IMR-90 (cell line): ENCODE results near the gene ZNF726. TPM values are rescaled to one million over a fixed set of nuclear protein-coding genes. Genes with fewer than 3 reads are reported as not detected.

Source experiments
- ATAC-seq: fragments of 200-7000 bp; cut with Tn5 transposase; 2 replicates; pipeline ENCODE4 v1.9.1; 2020; ENCODE audit warnings: low read depth, mild to moderate bottlenecking, moderate library complexity
- BruUV-seq: library from RNA; stranded (reverse); fragments of 400-500 nt; replicated peaks from 2 replicates; lab custom pipeline; 2021; lab: Mats Ljungman, UMichigan
- CTCF ChIA-PET: fragments of 300-600 bp; formaldehyde crosslinking; extraction: SDS; loops from one replicate; lab custom pipeline; 2021; ENCODE audit warnings: antibody characterized with exemption; lab: Yijun Ruan, JAX
- POLR2A ChIA-PET: fragments of 300-600 bp; sonication (Branson Sonifier 250); formaldehyde crosslinking; loops from one replicate; lab custom pipeline; 2022; ENCODE audit warnings: antibody characterized with exemption; ENCODE audit not compliant: unreplicated experiment; lab: Charles Lee
- DNase-seq: peaks from one replicate; pipeline ENCODE4 v3.0.0; 2013
- H2AFZ ChIP-seq: replicated peaks from 2 replicates; pipeline ENCODE3; 2013; ENCODE audit warnings: low read length, mild to moderate bottlenecking; ENCODE audit not compliant: poor library complexity
- H2AK5ac ChIP-seq: 2 replicates; pipeline ENCODE4 v1.6.1; 2013; ENCODE audit warnings: low read depth, low read length, inconsistent platforms
- H2AK9ac ChIP-seq: replicated peaks from 2 replicates; pipeline ENCODE3; 2013; ENCODE audit warnings: mild to moderate bottlenecking, low read depth, low read length, moderate library complexity; ENCODE audit not compliant: poor library complexity
- H2BK120ac ChIP-seq: 2 replicates; pipeline ENCODE4 v1.6.1; 2013; ENCODE audit warnings: low read depth, low read length, inconsistent platforms
- H2BK15ac ChIP-seq: 3 replicates; pipeline ENCODE4 v1.6.1; 2013; ENCODE audit warnings: low read depth, low read length, inconsistent platforms
- H2BK20ac ChIP-seq: 2 replicates; pipeline ENCODE4 v1.6.1; 2013; ENCODE audit warnings: low read depth, mild to moderate bottlenecking, inconsistent platforms, low read length, moderate library complexity
- H2BK5ac ChIP-seq: 2 replicates; pipeline ENCODE4 v1.6.1; 2013; ENCODE audit warnings: mild to moderate bottlenecking, low read depth, low read length, inconsistent platforms; ENCODE audit not compliant: poor library complexity, severe bottlenecking
- H3K14ac ChIP-seq: replicated peaks from 2 replicates; pipeline ENCODE4 v1.6.1; 2013; ENCODE audit warnings: low read depth, low read length, inconsistent platforms
- H3K18ac ChIP-seq: 2 replicates; pipeline ENCODE4 v1.6.1; 2013; ENCODE audit warnings: low read depth, low read length, control low read depth
- H3K23ac ChIP-seq: 2 replicates; pipeline ENCODE4 v1.6.1; 2013; ENCODE audit warnings: low read depth, low read length, inconsistent platforms
- H3K27ac ChIP-seq: 2 replicates; pipeline ENCODE4 v1.5.1; 2013; ENCODE audit warnings: mild to moderate bottlenecking, control low read depth, low read length; ENCODE audit not compliant: insufficient read depth
- H3K27me3 ChIP-seq: 2 replicates; pipeline ENCODE4 v1.6.1; 2013; ENCODE audit warnings: low read length; ENCODE audit not compliant: control insufficient read depth, insufficient read depth
- H3K36me3 ChIP-seq: 2 replicates; pipeline ENCODE4 v1.6.1; 2013; ENCODE audit warnings: low read length, mixed read lengths; ENCODE audit not compliant: control insufficient read depth, insufficient read depth
- H3K4ac ChIP-seq: 2 replicates; pipeline ENCODE4 v1.6.1; 2013; ENCODE audit warnings: low read depth, low read length, inconsistent platforms
- H3K4me1 ChIP-seq: 2 replicates; pipeline ENCODE4 v1.6.1; 2013; ENCODE audit warnings: low read length, mixed read lengths; ENCODE audit not compliant: control insufficient read depth, insufficient read depth
- H3K4me2 ChIP-seq: 2 replicates; pipeline ENCODE4 v1.6.1; 2013; ENCODE audit warnings: low read depth, mild to moderate bottlenecking, control low read depth, low read length, moderate library complexity
- H3K4me3 ChIP-seq: 2 replicates; pipeline ENCODE4 v1.5.1; 2013; ENCODE audit warnings: low read depth, mild to moderate bottlenecking, control low read depth, low read length, moderate library complexity; ENCODE audit not compliant: insufficient read depth
- H3K56ac ChIP-seq: 2 replicates; pipeline ENCODE4 v1.6.1; 2013; ENCODE audit warnings: low read length, inconsistent platforms; ENCODE audit not compliant: insufficient read depth; ENCODE audit errors: extremely low read depth
- H3K79me1 ChIP-seq, 2 experiments: 2 replicates each; pipeline ENCODE4 v1.6.1; 2013; ENCODE audit warnings: low read length in 2 of 2, inconsistent platforms in 1 of 2, low read depth in 1 of 2
- H3K9ac ChIP-seq: 2 replicates; pipeline ENCODE4 v1.6.1; 2013; ENCODE audit warnings: low read depth, low read length, control low read depth
- H3K9me1 ChIP-seq: 2 replicates; pipeline ENCODE4 v1.6.1; 2013; ENCODE audit warnings: low read length, inconsistent platforms; ENCODE audit not compliant: insufficient read depth
- H3K9me3 ChIP-seq: 2 replicates; pipeline ENCODE4 v1.6.1; 2013; ENCODE audit warnings: low read length; ENCODE audit not compliant: control insufficient read depth, insufficient read depth
- H4K20me1 ChIP-seq: 2 replicates; pipeline ENCODE4 v1.6.1; 2013; ENCODE audit warnings: low read length, inconsistent platforms; ENCODE audit not compliant: insufficient read depth
- H4K5ac ChIP-seq: 2 replicates; pipeline ENCODE4 v1.6.1; 2013; ENCODE audit warnings: mild to moderate bottlenecking, low read depth, low read length, control low read depth
- H4K8ac ChIP-seq, 2 experiments: 2 replicates each; pipeline ENCODE4 v1.6.1; 2013; ENCODE audit warnings: low read depth in 2 of 2, low read length in 2 of 2, control low read depth in 1 of 2, inconsistent platforms in 1 of 2
- H4K91ac ChIP-seq: 2 replicates; pipeline ENCODE4 v1.6.1; 2013; ENCODE audit warnings: low read depth, low read length, inconsistent platforms; ENCODE audit not compliant: insufficient read depth
- BHLHE40 ChIP-seq: fragments of 150-350 bp; IDR thresholded peaks from 2 replicates; pipeline ENCODE4 v1.6.1; 2016; ENCODE audit warnings: mild to moderate bottlenecking, low read depth, low read length
- CEBPB ChIP-seq: IDR thresholded peaks from 2 replicates; pipeline ENCODE4 v1.6.1; 2012; ENCODE audit warnings: low read depth, low read length, improper control_type of control experiment
- CHD1 ChIP-seq: IDR thresholded peaks from 2 replicates; pipeline ENCODE4 v1.6.1; 2012; ENCODE audit warnings: low read depth, low read length, improper control_type of control experiment
- CTCF ChIP-seq: conservative IDR thresholded peaks from 2 replicates; pipeline ENCODE4 v1.5.1; 2012; ENCODE audit warnings: mild to moderate bottlenecking, low read depth, low read length, improper control_type of control experiment
- FOS ChIP-seq: fragments of 150-350 bp; IDR thresholded peaks from 2 replicates; pipeline ENCODE4 v1.6.1; 2016; ENCODE audit warnings: low read depth, low read length
- MAFK ChIP-seq: IDR thresholded peaks from 2 replicates; pipeline ENCODE4 v1.6.1; 2012; ENCODE audit warnings: low read depth, low read length, improper control_type of control experiment
- MAZ ChIP-seq: IDR thresholded peaks from 2 replicates; pipeline ENCODE4 v1.6.1; 2012; ENCODE audit warnings: low read depth, mild to moderate bottlenecking, low read length, improper control_type of control experiment, moderate library complexity, borderline replicate concordance
- MXI1 ChIP-seq: IDR thresholded peaks from 2 replicates; pipeline ENCODE4 v1.6.1; 2012; ENCODE audit warnings: low read depth, mild to moderate bottlenecking, low read length, moderate library complexity, borderline replicate concordance
- NFE2L2 ChIP-seq: fragments of 150-350 bp; IDR thresholded peaks from 2 replicates; pipeline ENCODE4 v1.6.1; 2016; ENCODE audit warnings: low read depth, mild to moderate bottlenecking, low read length
- POLR2A ChIP-seq: IDR thresholded peaks from 2 replicates; pipeline ENCODE4 v1.6.1; 2012; ENCODE audit warnings: mild to moderate bottlenecking, low read depth, low read length
- RAD21 ChIP-seq: IDR thresholded peaks from 2 replicates; pipeline ENCODE4 v1.6.1; 2012; ENCODE audit warnings: low read length, improper control_type of control experiment
- RCOR1 ChIP-seq: IDR thresholded peaks from 2 replicates; pipeline ENCODE4 v1.6.1; 2012; ENCODE audit warnings: mild to moderate bottlenecking, low read length, improper control_type of control experiment; ENCODE audit not compliant: insufficient replicate concordance
- RFX5 ChIP-seq: IDR thresholded peaks from 2 replicates; pipeline ENCODE4 v1.8.0; 2012; ENCODE audit warnings: low read depth, mild to moderate bottlenecking, low read length, moderate library complexity
- SMC3 ChIP-seq: fragments of 150-350 bp; IDR thresholded peaks from 2 replicates; pipeline ENCODE4 v1.6.1; 2016; ENCODE audit warnings: low read depth, mild to moderate bottlenecking, antibody characterized with exemption, low read length, moderate library complexity
- WGBS, 2 experiments: methylation state at CpG; one replicate each; pipeline versions ENCODE4 v1.1.5 to v1.1.7; 2013; ENCODE audit warnings: missing lambda C conversion rate in 2 of 2; ENCODE audit not compliant: insufficient read length in 1 of 2; ENCODE audit errors: extremely low coverage in 2 of 2; 5-methylcytosine and 5-hydroxymethylcytosine counted together
- dilution Hi-C: fragments of 300-500 bp; cut with HindIII; formaldehyde crosslinking; loops from one replicate; pipeline ENCODE4 v1.14.3; 2018; ENCODE audit warnings: low sequenced_read_pairs; ENCODE audit not compliant: unreplicated experiment
- in situ Hi-C: fragments of 300-500 bp; cut with MboI; formaldehyde crosslinking; loops from 3 replicates; pipeline ENCODE4 v1.14.3; 2019; ENCODE audit warnings: low sequenced_read_pairs, inconsistent platforms, mixed read lengths
- intact Hi-C: fragments of 100-400 bp; cut with micrococcal nuclease; formaldehyde crosslinking; loops from 2 replicates; pipeline ENCODE4 v1.10.0; 2022
- polyA plus RNA-seq, 3 experiments: library from polyadenylated mRNA; depleted of rRNA; stranded (reverse); fragments of >200 nt; gene quantifications; 2 replicates each; pipeline ENCODE4 v1.2.3, GENCODE V29; 2012; ENCODE audit warnings: low replicate concordance in 1 of 3
- total RNA-seq: library from RNA; depleted of rRNA; stranded (reverse); fragments of >200 nt; gene quantifications from 2 replicates; pipeline ENCODE4 v1.2.3, GENCODE V29; 2012
- TF ChIP-seq, protein P1 (sequence below): fragments of 150-350 bp; IDR thresholded peaks from 2 replicates; pipeline ENCODE4 v1.6.1; 2016; ENCODE audit warnings: low read depth, mild to moderate bottlenecking, low read length, moderate library complexity, borderline replicate concordance
- TF ChIP-seq, protein P2 (sequence below): fragments of 150-350 bp; IDR thresholded peaks from 2 replicates; pipeline ENCODE4 v1.6.1; 2017; ENCODE audit warnings: mild to moderate bottlenecking, antibody characterized with exemption, low read length, low read depth

ZNF726 gene
- total and polyA plus RNA-seq, 2 of the 4 experiments (the other 2 are of a cell fraction) = 1.2 to 2.0 TPM

DNA sequence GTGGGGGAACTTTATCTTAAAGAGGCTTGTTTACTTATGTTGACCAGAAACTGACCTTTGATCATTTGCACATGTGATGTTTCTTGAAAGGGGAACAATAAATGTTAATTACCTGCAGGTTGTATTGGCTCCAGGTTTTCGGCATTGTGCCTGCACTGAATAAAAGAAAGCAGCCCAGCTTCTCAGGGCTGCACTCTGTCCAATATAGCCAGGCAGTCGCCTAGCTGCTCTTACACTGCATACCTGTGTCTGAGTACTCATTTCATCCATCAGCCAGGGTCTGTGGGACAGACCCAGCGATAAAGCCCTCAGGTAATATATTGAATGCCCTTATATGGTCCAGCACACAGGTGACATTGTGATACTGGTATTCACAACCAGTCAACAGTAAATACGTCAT, 8.9 kb upstream of the ZNF726 start:
- H4K91ac ChIP-seq = no peak overlapping the region
- in situ Hi-C loops = no loop called here
- no peak overlapping the region for H3K27ac ChIP-seq
- peaks cover 2% of the 10 kb centered on the region; the same call in 1 of the 2 replicates for H3K9me3 ChIP-seq
- H2AK9ac ChIP-seq = no peak overlapping the region
- TF ChIP-seq BHLHE40 = no peak
- TF ChIP-seq RFX5 = no peak
- TF ChIP-seq MAFK = no peak
- no peak for TF ChIP-seq RCOR1
- no peak for TF ChIP-seq CEBPB
- TF ChIP-seq NFE2L2 = no peak
- TF ChIP-seq FOS = no peak
- TF ChIP-seq RAD21 = no peak
- TF ChIP-seq POLR2A = no peak
- no peak for TF ChIP-seq SMC3
- TF ChIP-seq MAZ = no peak
- no peak for TF ChIP-seq MXI1
- no peak for TF ChIP-seq CTCF
- TF ChIP-seq CHD1 = no peak
- TF ChIP-seq, protein P1, sequence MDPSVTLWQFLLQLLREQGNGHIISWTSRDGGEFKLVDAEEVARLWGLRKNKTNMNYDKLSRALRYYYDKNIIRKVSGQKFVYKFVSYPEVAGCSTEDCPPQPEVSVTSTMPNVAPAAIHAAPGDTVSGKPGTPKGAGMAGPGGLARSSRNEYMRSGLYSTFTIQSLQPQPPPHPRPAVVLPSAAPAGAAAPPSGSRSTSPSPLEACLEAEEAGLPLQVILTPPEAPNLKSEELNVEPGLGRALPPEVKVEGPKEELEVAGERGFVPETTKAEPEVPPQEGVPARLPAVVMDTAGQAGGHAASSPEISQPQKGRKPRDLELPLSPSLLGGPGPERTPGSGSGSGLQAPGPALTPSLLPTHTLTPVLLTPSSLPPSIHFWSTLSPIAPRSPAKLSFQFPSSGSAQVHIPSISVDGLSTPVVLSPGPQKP = no peak
- TF ChIP-seq, protein P2, sequence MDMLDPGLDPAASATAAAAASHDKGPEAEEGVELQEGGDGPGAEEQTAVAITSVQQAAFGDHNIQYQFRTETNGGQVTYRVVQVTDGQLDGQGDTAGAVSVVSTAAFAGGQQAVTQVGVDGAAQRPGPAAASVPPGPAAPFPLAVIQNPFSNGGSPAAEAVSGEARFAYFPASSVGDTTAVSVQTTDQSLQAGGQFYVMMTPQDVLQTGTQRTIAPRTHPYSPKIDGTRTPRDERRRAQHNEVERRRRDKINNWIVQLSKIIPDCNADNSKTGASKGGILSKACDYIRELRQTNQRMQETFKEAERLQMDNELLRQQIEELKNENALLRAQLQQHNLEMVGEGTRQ = no peak
- H2BK5ac ChIP-seq = no peak overlapping the region
- CTCF ChIA-PET = no interaction called here
- dilution Hi-C loops = no loop called here
- H4K8ac ChIP-seq = no peak overlapping the region
- DNase-seq (no peak), ATAC-seq (no peak)
- no peak overlapping the region for H2BK15ac ChIP-seq
- H3K9me1 ChIP-seq = no peaks in the 10 kb centered on the region
- no peak overlapping the region for H4K5ac ChIP-seq
- H3K4me3 ChIP-seq = no peak overlapping the region
- no TSS peak for BruUV-seq
- H3K4me2 ChIP-seq = no peak overlapping the region
- H2AFZ ChIP-seq = no peak overlapping the region
- no peaks in the 10 kb centered on the region for H4K20me1 ChIP-seq
- no peak overlapping the region for H2AK5ac ChIP-seq
- POLR2A ChIA-PET = no interaction called here
- no peaks in the 10 kb centered on the region for H3K27me3 ChIP-seq
- no peak overlapping the region for H3K4ac ChIP-seq
- no peak overlapping the region for H2BK20ac ChIP-seq
- H3K18ac ChIP-seq = no peak overlapping the region
- no peak overlapping the region for H3K23ac ChIP-seq
- H3K36me3 ChIP-seq = no peaks in the 10 kb centered on the region
- H3K4me1 ChIP-seq = no peaks in the 10 kb centered on the region
- no peak overlapping the region for H2BK120ac ChIP-seq
- intact Hi-C loops = no loop called here
- no peak overlapping the region for H3K56ac ChIP-seq
- H3K9ac ChIP-seq = no peak overlapping the region
- no peaks in the 10 kb centered on the region for H3K79me1 ChIP-seq
- H3K14ac ChIP-seq = no peak overlapping the region
- no CpG with 5 or more reads among the region's 4 CpGs for WGBS, 2 experiments
